Measurements from ENCODE around the gene SLAMF9. TPM values are rescaled to one million over a fixed set of nuclear protein-coding genes. Genes with fewer than 3 reads are reported as not detected.

Gene SLAMF9
- total and polyA plus RNA-seq, 8 donors, result not detected

- intact Hi-C loops (cut with DNase I), result no loop called here
- TF ChIP-seq CTCF (IDR thresholded peaks at IDR 0.05), result no peak
- FAIRE-seq (no peak), DNase-seq (no peak), ATAC-seq (no peak)
- Histone ChIP-seq H3K4me3 (no peak overlapping the region), H3K27me3 (no peaks in the 10 kb centered on the region), H3K36me3 (no peaks in the 10 kb centered on the region), H3K4me1 (peaks cover 11 to 14% (median 13%) of the 10 kb centered on the region in 3 donors), H3K27ac (no peak overlapping the region), H3K9me3 (no peaks in the 10 kb centered on the region)
- 77 to 84% methylated on average over 6 of the region's 6 CpGs for WGBS, 2 donors
Observed at GRCh38 chr1:159973350-159973940, 19.4 kb upstream of the SLAMF9 start.

- FAIRE-seq, result no peak
- Histone ChIP-seq H3K36me3 (no peaks in the 10 kb centered on the region), H3K27me3 (no peaks in the 10 kb centered on the region), H3K4me3 (no peak overlapping the region), H3K4me1 (peaks cover 11 to 14% (median 13%) of the 10 kb centered on the region in 3 donors), H3K9me3 (no peaks in the 10 kb centered on the region), H3K27ac (no peak overlapping the region)
- no peak for ATAC-seq
- no peak for DNase-seq
- WGBS, 2 donors, result 83 to 92% methylated on average over 8 of the region's 8 CpGs
- intact Hi-C loops (cut with DNase I), result no loop called here
- TF ChIP-seq CTCF (IDR thresholded peaks at IDR 0.05), result no peak
Observed at GRCh38 chr1:159972443-159973205, 18.6 kb upstream of the SLAMF9 start.

- TF ChIP-seq CTCF (IDR thresholded peaks at IDR 0.05), result no peak
- H3K4me1 ChIP-seq, result peaks cover 11 to 14% (median 13%) of the 10 kb centered on the region in 3 donors
- 10 to 13% methylated on average over 9 of the region's 9 CpGs for WGBS, 2 donors
- ATAC-seq, result peak; percentile 79 to 92 (median 88)
- FAIRE-seq, result no peak
- H3K36me3 ChIP-seq, result no peaks in the 10 kb centered on the region
- H3K9me3 ChIP-seq, result no peaks in the 10 kb centered on the region
- DNase-seq, result peak in 4 of 6 donors; percentile 39 to 54 (median 49)
- H3K27ac ChIP-seq, result peak overlapping the region; percentile 2 to 28 (median 21)
- no peaks in the 10 kb centered on the region for H3K27me3 ChIP-seq
- H3K4me3 ChIP-seq, result no peak overlapping the region
- intact Hi-C loops (cut with DNase I), result no loop called here
Observed at GRCh38 chr1:159970932-159971342, 16.9 kb upstream of the SLAMF9 start.

- H3K4me1 ChIP-seq, result peaks cover 11 to 14% (median 13%) of the 10 kb centered on the region in 3 donors
- peak in 1 of 6 donors; percentile 1 for DNase-seq
- TF ChIP-seq CTCF (IDR thresholded peaks at IDR 0.05), result no peak
- no peaks in the 10 kb centered on the region for H3K9me3 ChIP-seq
- H3K27ac ChIP-seq, result no peak overlapping the region
- ATAC-seq, result no peak
- WGBS, 2 donors, result 86 to 96% methylated on average over 3 of the region's 3 CpGs
- H3K27me3 ChIP-seq, result no peaks in the 10 kb centered on the region
- intact Hi-C loops (cut with DNase I), result no loop called here
- H3K36me3 ChIP-seq, result no peaks in the 10 kb centered on the region
- no peak for FAIRE-seq
- no peak overlapping the region for H3K4me3 ChIP-seq
Observed at GRCh38 chr1:159968901-159969300, 14.9 kb upstream of the SLAMF9 start.

GRCh38 chr1:159965263-159965662, 11.2 kb upstream of the SLAMF9 start:
- WGBS, 2 donors, result 79 to 83% methylated on average over 2 of the region's 2 CpGs
- DNase-seq, result no peak
- no peak overlapping the region for H3K4me3 ChIP-seq
- ATAC-seq, result no peak
- no peak overlapping the region for H3K27ac ChIP-seq
- no peak for FAIRE-seq
- no peaks in the 10 kb centered on the region for H3K27me3 ChIP-seq
- H3K9me3 ChIP-seq, result no peaks in the 10 kb centered on the region
- TF ChIP-seq CTCF (IDR thresholded peaks at IDR 0.05), result no peak
- H3K4me1 ChIP-seq, result peaks cover 2 to 7% (median 5%) of the 10 kb centered on the region in 3 donors
- H3K36me3 ChIP-seq, result no peaks in the 10 kb centered on the region
- intact Hi-C loops (cut with DNase I), result no loop called here

Data from pancreas (tissue), 10 donors.